Retinal pigment epithelial cell (primary cell): ENCODE results near the gene VAMP3.
A peak's percentile ranks its signal among the peaks of the same experiment; 100 is the strongest.
"Not testable (repeated sequence)": the region's sequence is repeated elsewhere in the genome, so short reads cannot be mapped to it uniquely, and the experiment has no call there.

Experiments
- DNase-seq: peaks from one replicate; pipeline ENCODE4 v3.0.0-alpha.2; 2010; ENCODE audit warnings: low read depth
- H3K4me3 ChIP-seq: 2 replicates; pipeline ENCODE4 v1.5.1; 2011; ENCODE audit warnings: mild to moderate bottlenecking, low read length, control low read depth, moderate library complexity
- TF ChIP-seq, protein P1 (sequence below): conservative IDR thresholded peaks from 2 replicates; pipeline ENCODE4 v1.5.1; 2011; ENCODE audit warnings: low read depth, low read length, control low read depth, inconsistent platforms

The VAMP3 gene

DNA sequence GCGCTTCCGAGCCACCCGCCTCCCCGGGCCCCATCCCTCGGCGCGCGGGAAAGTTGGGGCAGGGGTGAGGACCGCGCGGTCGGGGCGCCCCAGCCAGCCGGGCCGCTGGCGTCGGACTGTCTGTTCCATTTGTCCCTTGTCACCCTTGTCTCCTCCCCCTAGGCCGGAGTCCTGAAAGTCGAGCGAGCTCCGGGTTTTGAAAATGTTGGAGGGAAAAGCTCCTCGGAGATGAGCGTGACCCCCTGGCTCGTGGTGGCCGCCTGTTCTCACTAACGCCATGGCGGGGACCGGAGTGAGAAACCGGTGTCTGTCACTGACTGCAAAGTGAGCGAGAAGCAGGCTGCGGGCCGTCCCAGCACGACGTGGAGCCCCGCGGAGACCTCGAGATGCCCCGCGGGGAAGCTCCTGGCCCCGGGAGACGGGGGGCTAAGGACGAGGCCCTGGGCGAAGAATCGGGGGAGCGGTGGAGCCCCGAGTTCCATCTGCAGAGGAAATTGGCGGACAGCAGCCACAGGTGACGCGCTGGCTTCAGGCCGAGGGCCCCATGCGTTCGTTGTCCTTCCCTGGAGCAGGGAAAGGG is 13.5 kb downstream of the VAMP3 start:
- no peak for DNase-seq
- TF ChIP-seq, protein P1, sequence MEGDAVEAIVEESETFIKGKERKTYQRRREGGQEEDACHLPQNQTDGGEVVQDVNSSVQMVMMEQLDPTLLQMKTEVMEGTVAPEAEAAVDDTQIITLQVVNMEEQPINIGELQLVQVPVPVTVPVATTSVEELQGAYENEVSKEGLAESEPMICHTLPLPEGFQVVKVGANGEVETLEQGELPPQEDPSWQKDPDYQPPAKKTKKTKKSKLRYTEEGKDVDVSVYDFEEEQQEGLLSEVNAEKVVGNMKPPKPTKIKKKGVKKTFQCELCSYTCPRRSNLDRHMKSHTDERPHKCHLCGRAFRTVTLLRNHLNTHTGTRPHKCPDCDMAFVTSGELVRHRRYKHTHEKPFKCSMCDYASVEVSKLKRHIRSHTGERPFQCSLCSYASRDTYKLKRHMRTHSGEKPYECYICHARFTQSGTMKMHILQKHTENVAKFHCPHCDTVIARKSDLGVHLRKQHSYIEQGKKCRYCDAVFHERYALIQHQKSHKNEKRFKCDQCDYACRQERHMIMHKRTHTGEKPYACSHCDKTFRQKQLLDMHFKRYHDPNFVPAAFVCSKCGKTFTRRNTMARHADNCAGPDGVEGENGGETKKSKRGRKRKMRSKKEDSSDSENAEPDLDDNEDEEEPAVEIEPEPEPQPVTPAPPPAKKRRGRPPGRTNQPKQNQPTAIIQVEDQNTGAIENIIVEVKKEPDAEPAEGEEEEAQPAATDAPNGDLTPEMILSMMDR, result no peak
- peak overlapping the region; percentile 54 for H3K4me3 ChIP-seq

- peak overlapping the region; percentile 54 for H3K4me3 ChIP-seq
- no peak for DNase-seq
- TF ChIP-seq, protein P1, result no peak
Observed at GRCh38 chr1:7785108-7785507, 14.0 kb downstream of the VAMP3 start.

GRCh38 chr1:7786795-7787194 is 15.7 kb downstream of the VAMP3 start:
- H3K4me3 ChIP-seq, result no peak overlapping the region
- TF ChIP-seq, protein P1, result no peak
- DNase-seq, result no peak

GRCh38 chr1:7789828-7790227 is 18.7 kb downstream of the VAMP3 start:
- TF ChIP-seq, protein P1, result no peak
- no peak overlapping the region for H3K4me3 ChIP-seq
- DNase-seq, result no peak

DNA sequence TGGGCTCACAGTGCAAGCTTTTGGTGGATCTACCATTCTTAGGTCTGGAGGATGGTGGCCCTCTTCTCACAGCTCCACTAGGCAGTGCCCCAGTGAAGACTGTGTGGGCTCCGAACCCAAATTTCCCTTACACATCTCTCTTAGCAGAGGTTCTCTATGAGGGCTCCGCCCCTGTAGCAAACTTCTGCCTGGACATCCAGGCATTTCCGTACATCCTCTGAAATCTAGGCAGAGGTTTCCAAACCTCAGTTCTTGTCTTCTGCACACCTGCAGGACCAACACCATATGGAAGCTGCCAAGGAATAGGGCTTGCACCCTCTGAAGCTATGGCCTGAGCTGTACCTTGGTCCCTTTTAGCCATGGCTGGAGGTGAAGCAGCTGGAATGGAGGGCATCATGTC is 19.9 kb downstream of the VAMP3 start:
- not testable (repeated sequence) for DNase-seq

GRCh38 chr1:7795406-7795805 is 24.3 kb downstream of the VAMP3 start:
- DNase-seq, result no peak
- no peak overlapping the region for H3K4me3 ChIP-seq
- TF ChIP-seq, protein P1, result no peak

More for the DNA sequence above, 19.9 kb downstream of the VAMP3 start:
- H3K4me3 ChIP-seq, result not testable (repeated sequence)

GRCh38 chr1:7805460-7805859 is 34.4 kb downstream of the VAMP3 start:
- H3K4me3 ChIP-seq, result no peak overlapping the region
- no peak for DNase-seq
- TF ChIP-seq, protein P1, result no peak
